ENCODE data around the gene WDR1. TPM values are rescaled to one million over a fixed set of nuclear protein-coding genes. Genes with fewer than 3 reads are reported as not detected.

The WDR1 gene
- total RNA-seq, 1 experiment from 2014 or later = 227 TPM

- TF ChIP-seq EZH2 (IDR thresholded peaks at IDR 0.05; ENCODE audit: borderline replicate concordance, low read depth, low read length, poor library complexity, severe bottlenecking) (no peak), CTCF (conservative IDR thresholded peaks at IDR 0.05; ENCODE audit: low read depth, low read length) (no peak)
- H3K4me1 ChIP-seq (ENCODE audit: insufficient read depth, low read length, poor library complexity, severe bottlenecking) = no peaks in the 10 kb centered on the region
These were observed 18.5 kb downstream of the WDR1 start for GRCh38 chr4:10097906-10098779.

GRCh38 chr4:10096978-10097335 is 19.6 kb downstream of the WDR1 start:
- no TSS peak for BruUV-seq (replicated peaks)
- Histone ChIP-seq H3K4me1 (ENCODE audit: insufficient read depth, low read length, poor library complexity, severe bottlenecking) (no peaks in the 10 kb centered on the region), H3K9me3 (ENCODE audit: low read depth, low read length, poor library complexity, severe bottlenecking) (no peaks in the 10 kb centered on the region), H3K27ac (ENCODE audit: low read depth, low read length, poor library complexity, severe bottlenecking) (no peak overlapping the region), H3K36me3 (ENCODE audit: insufficient read depth, low read length, poor library complexity, severe bottlenecking) (peaks cover 25% of the 10 kb centered on the region), H3K27me3 (replicated peaks; ENCODE audit: insufficient read depth, low read depth, low read length, poor library complexity) (no peaks in the 10 kb centered on the region), H3K4me3 (ENCODE audit: low read depth, low read length, poor library complexity, severe bottlenecking) (no peak overlapping the region)
- intact Hi-C loops (cut with micrococcal nuclease; ENCODE audit: unreplicated experiment) = no loop called here
- no peak for DNase-seq (ENCODE audit: low spot score)
- TF ChIP-seq EZH2 (IDR thresholded peaks at IDR 0.05; ENCODE audit: borderline replicate concordance, low read depth, low read length, poor library complexity, severe bottlenecking) = no peak
- no peak for TF ChIP-seq CTCF (conservative IDR thresholded peaks at IDR 0.05; ENCODE audit: low read depth, low read length)
- POLR2A ChIA-PET (ENCODE audit: low non-redundant PET) = no interaction called here
- CTCF ChIA-PET = no interaction called here

More at GRCh38 chr4:10097906-10098779, 18.5 kb downstream of the WDR1 start:
- no peaks in the 10 kb centered on the region for H3K27me3 ChIP-seq (replicated peaks; ENCODE audit: insufficient read depth, low read depth, low read length, poor library complexity)
- no peaks in the 10 kb centered on the region for H3K9me3 ChIP-seq (ENCODE audit: low read depth, low read length, poor library complexity, severe bottlenecking)
- H3K27ac ChIP-seq (ENCODE audit: low read depth, low read length, poor library complexity, severe bottlenecking) = no peak overlapping the region
- H3K4me3 ChIP-seq (ENCODE audit: low read depth, low read length, poor library complexity, severe bottlenecking) = no peak overlapping the region
- peaks cover 25% of the 10 kb centered on the region for H3K36me3 ChIP-seq (ENCODE audit: insufficient read depth, low read length, poor library complexity, severe bottlenecking)
- intact Hi-C loops (cut with micrococcal nuclease; ENCODE audit: unreplicated experiment) = no loop called here
- ChIA-PET CTCF (no interaction called here), POLR2A (ENCODE audit: low non-redundant PET) (no interaction called here)
- BruUV-seq (replicated peaks) = no TSS peak
- DNase-seq (ENCODE audit: low spot score) = no peak

- Histone ChIP-seq H3K4me3 (ENCODE audit: low read depth, low read length, poor library complexity, severe bottlenecking) (no peak overlapping the region), H3K9me3 (ENCODE audit: low read depth, low read length, poor library complexity, severe bottlenecking) (no peaks in the 10 kb centered on the region), H3K27ac (ENCODE audit: low read depth, low read length, poor library complexity, severe bottlenecking) (no peak overlapping the region), H3K27me3 (replicated peaks; ENCODE audit: insufficient read depth, low read depth, low read length, poor library complexity) (no peaks in the 10 kb centered on the region), H3K36me3 (ENCODE audit: insufficient read depth, low read length, poor library complexity, severe bottlenecking) (peaks cover 21% of the 10 kb centered on the region), H3K4me1 (ENCODE audit: insufficient read depth, low read length, poor library complexity, severe bottlenecking) (no peaks in the 10 kb centered on the region)
- POLR2A ChIA-PET (ENCODE audit: low non-redundant PET) = no interaction called here
- BruUV-seq (replicated peaks) = no TSS peak
- no peak for DNase-seq (ENCODE audit: low spot score)
- no peak for TF ChIP-seq EZH2 (IDR thresholded peaks at IDR 0.05; ENCODE audit: borderline replicate concordance, low read depth, low read length, poor library complexity, severe bottlenecking)
- no peak for TF ChIP-seq CTCF (conservative IDR thresholded peaks at IDR 0.05; ENCODE audit: low read depth, low read length)
- CTCF ChIA-PET = no interaction called here
- intact Hi-C loops (cut with micrococcal nuclease; ENCODE audit: unreplicated experiment) = no loop called here
These were observed 20.2 kb downstream of the WDR1 start for GRCh38 chr4:10096201-10096977.
